Stromal cell of bone marrow (primary cell): ENCODE measurements around the gene FAS.

Experiments
- DNase-seq: peaks from one replicate; pipeline ENCODE4 v3.0.0-alpha.2; 2012; ENCODE audit warnings: low read depth

FAS gene

GRCh38 chr10:88971221-88972061 lies 19.2 kb upstream of the FAS start:
- no peak for DNase-seq

- DNase-seq, result no peak
Observed at GRCh38 chr10:88974012-88974411, 16.6 kb upstream of the FAS start.

DNA sequence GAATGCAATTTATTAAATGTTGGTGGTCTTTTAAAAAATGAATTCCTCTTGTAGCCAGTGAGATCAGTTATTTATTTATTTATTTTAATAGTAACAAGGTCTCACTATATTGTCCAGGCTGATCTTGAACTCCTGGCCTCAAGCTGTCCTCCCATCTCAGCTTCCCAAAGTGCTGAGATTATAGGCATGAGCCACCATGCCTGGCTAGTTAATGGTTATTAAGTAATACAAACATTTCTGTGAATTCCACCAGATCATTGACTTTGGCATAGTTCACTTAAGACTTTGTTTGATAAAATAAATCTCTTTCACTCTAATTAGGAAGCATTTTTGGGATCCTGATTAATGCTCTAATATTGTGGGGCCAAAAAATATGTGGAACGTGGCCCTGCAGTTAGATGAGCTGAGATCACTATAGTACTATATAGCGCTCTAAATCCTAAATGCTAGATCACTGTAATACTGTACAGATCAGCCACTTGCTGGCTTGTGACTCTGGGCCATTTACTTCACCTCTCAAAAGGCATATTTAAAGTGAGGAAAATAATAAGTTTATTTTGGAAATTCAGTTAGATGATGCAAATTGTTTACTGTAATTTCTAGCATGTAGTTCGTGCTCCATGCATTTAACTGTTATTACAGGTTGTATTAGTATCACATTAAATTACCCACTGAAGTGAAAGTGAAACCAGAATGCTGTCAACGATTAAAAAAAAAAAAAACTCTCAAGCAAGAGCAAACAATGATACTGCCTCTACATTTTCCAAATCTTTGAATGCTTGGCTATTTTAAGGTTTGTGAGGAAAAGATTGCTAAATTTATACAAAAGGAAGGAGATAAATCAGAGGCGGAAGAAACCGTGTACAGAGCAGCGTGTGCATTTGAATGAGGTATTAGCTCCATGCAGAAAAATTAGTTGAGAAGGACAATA lies 15.9 kb upstream of the FAS start:
- DNase-seq, result no peak

DNA sequence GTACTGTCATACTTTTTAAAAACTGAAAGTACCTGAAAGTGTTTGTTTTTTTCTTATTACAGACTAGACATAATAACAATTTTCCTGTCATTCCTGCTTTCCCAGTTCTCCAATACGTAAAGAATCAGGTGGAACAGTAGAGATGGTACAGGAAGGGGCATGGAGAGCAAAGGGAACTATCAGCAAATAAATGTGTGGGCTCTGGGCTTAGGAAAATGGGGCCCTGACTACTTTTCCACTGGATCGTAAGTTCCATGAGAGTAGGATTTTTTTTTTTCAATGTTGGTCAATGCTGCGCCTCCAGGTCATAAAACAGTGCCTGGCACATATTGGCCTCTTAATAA lies 15.2 kb upstream of the FAS start:
- no peak for DNase-seq

- no peak for DNase-seq
Observed at GRCh38 chr10:88978463-88978862, 12.1 kb upstream of the FAS start.

GRCh38 chr10:88979153-88979562 lies 11.4 kb upstream of the FAS start:
- peak; percentile 82 for DNase-seq

DNA sequence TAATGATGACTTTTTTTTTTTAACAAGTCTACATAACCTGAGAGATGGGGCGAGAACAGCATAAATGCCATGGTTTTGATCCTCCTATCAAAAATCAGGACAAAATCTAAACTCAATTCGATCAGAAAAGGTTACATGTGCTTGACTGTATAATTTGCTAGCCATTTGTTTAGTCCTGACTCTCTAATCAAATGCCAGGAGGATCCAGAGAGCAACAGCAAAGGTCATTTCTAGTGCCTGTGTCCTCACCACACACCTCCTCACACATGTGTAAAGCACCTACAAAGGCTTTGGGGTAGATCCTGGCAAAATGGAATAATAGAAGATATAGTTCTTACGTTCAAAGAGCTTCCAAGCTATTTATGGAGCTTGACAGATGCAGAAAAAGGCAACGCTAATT lies 11.0 kb upstream of the FAS start:
- no peak for DNase-seq

GRCh38 chr10:88980247-88980646 lies 10.4 kb upstream of the FAS start:
- no peak for DNase-seq

DNA sequence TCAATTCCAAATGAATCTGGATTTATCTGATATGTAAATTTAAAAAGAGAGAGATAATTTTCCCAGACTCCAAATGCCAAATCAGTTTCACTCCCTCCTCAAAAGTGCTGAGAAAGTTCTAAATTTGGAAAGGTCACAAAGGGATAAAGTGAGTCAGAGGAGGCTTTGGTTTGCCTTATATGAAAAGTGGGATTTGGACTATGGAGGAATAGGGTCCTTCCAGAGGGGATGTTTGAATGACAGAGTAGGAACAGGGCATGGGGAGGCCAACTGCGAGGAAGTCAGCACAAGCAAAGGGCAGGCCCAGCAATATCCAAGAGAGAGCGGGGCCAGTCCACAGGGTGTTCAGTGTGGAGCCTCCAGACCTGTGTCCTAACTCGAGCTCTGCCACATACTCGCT lies 9.8 kb upstream of the FAS start:
- no peak for DNase-seq

- no peak for DNase-seq
Observed at GRCh38 chr10:88981435-88981834, 9.2 kb upstream of the FAS start.

GRCh38 chr10:88982366-88982765 lies 8.2 kb upstream of the FAS start:
- no peak for DNase-seq

GRCh38 chr10:88983206-88983605 lies 7.4 kb upstream of the FAS start:
- no peak for DNase-seq

- no peak for DNase-seq
Observed at GRCh38 chr10:88983939-88984338, 6.7 kb upstream of the FAS start.

- no peak for DNase-seq
Observed at GRCh38 chr10:88984525-88984924, 6.1 kb upstream of the FAS start.

DNA sequence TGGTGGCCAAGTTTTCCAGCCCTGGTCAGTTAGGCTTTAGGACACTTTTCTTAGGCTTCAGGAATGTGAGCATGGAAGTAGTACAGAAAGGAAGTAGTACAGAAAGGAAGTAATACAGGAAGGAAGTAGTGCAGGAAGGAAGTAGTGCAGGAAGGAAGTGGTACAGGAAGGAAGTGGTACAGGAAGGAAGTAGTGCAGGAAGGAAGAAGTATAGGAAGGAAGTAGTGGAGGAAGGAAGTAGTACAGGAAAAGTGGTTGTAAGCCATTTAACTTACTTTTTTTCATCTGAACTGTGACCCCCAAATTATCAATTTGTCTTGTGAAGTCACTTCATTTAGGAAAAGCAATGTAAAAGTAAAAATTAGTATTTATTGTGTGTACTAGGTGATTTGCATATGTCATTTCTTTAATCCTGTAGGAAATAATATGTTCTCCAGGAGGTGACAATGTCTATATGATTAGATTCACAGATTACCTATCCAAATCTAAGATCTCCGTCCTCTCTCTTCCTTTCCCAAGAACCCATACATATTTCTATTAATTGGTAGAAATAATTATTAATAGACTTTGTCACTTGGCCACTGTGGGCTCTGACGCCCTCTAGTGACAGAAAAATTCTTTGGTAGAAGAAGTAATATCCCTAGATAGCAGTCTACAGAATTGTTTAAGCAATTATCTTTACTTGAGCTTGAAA lies 3.9 kb upstream of the FAS start:
- DNase-seq, result no peak

- DNase-seq, result no peak
Observed at GRCh38 chr10:88987243-88987725, 3.3 kb upstream of the FAS start.

- no peak for DNase-seq
Observed at GRCh38 chr10:88987840-88988239, 2.8 kb upstream of the FAS start.

DNA sequence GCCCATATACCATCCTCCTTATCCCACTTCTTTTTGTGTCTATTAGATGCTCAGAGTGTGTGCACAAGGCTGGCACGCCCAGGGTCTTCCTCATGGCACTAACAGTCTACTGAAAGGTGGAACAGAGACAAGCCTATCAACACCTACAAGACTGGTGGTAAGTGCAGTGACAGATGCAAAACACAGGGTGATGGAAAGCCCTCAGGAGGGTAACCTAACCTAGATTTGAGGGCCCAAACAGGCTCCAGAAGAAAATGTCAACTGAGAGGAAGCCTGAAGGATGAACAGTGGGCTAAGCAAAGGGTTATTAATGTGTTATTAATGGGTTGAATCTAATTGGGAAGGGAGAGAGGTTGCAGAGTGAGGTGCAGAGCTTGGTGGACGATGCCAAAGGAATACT lies 1.2 kb upstream of the FAS start:
- DNase-seq, result no peak

DNA sequence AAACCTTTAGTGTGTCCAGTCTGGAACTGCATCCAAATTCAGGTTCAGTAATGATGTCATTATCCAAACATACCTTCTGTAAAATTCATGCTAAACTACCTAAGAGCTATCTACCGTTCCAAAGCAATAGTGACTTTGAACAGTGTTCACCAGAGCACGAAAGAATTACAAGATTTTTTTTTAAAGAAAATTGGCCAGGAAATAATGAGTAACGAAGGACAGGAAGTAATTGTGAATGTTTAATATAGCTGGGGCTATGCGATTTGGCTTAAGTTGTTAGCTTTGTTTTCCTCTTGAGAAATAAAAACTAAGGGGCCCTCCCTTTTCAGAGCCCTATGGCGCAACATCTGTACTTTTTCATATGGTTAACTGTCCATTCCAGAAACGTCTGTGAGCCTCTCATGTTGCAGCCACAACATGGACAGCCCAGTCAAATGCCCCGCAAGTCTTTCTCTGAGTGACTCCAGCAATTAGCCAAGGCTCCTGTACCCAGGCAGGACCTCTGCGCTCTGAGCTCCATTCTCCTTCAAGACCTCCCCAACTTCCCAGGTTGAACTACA lies 694 bp upstream of the FAS start:
- peak; percentile 89 for DNase-seq

- no peak for DNase-seq
Observed at GRCh38 chr10:88991161-88991898, 732 bp downstream of the FAS start.

- no peak for DNase-seq
Observed at GRCh38 chr10:88991899-88992320, 1.3 kb downstream of the FAS start.
